K562 (cell line): Measurements from ENCODE around the gene CEP68. TPM values are rescaled to one million over a fixed set of nuclear protein-coding genes. Genes with fewer than 3 reads are reported as not detected.
A peak's percentile ranks its signal among the peaks of the same experiment; 100 is the strongest.

Experiments used
- ARID2 ChIP-seq: fragments of 450-650 bp; IDR thresholded peaks from 2 replicates; pipeline ENCODE4 v1.6.1; 2017; ENCODE audit warnings: antibody characterized with exemption, mild to moderate bottlenecking
- CAMTA2 ChIP-seq: fragments of 250-450 bp; sonication (Bioruptor Pico); conservative IDR thresholded peaks from 2 replicates; pipeline ENCODE4 v1.5.1; 2022
- CHD2 ChIP-seq: IDR thresholded peaks from 2 replicates; pipeline ENCODE4 v1.6.1; 2011; ENCODE audit warnings: low read depth, low read length
- CUX1 ChIP-seq: fragments of 200-800 bp; sonication (Bioruptor generic); IDR thresholded peaks from 2 replicates; pipeline ENCODE4 v1.6.1; 2016; ENCODE audit warnings: missing genetic modification characterization, missing compliant biosample characterization
- DIDO1 ChIP-seq: fragments of 450-650 bp; IDR thresholded peaks from 2 replicates; pipeline ENCODE4 v1.6.1; 2016; ENCODE audit warnings: low read depth, missing biosample characterization, missing genetic modification characterization
- FOXP1 ChIP-seq: sonication (generic); formaldehyde crosslinking; IDR thresholded peaks from 2 replicates; pipeline ENCODE4 v1.8.0; 2022; ENCODE audit warnings: mild to moderate bottlenecking, missing genetic modification reagents
- HOXB6 ChIP-seq: fragments of 250-450 bp; sonication (Bioruptor Pico); IDR thresholded peaks from 2 replicates; pipeline ENCODE4 v1.5.1; 2022; ENCODE audit warnings: mild to moderate bottlenecking, borderline replicate concordance
- KAT7 ChIP-seq: sonication (generic); formaldehyde crosslinking; IDR thresholded peaks from 2 replicates; pipeline ENCODE4 v1.8.0; 2022; ENCODE audit warnings: missing genetic modification reagents, mild to moderate bottlenecking, borderline replicate concordance
- PCBP2 ChIP-seq: fragments of 200-400 bp; formaldehyde crosslinking; IDR thresholded peaks from 2 replicates; pipeline ENCODE4 v1.6.1; 2018; ENCODE audit warnings: low read length, low read depth, mild to moderate bottlenecking, moderate library complexity; ENCODE audit not compliant: poor library complexity, severe bottlenecking
- PTBP1 ChIP-seq: fragments of 200-400 bp; formaldehyde crosslinking; IDR thresholded peaks from 2 replicates; pipeline ENCODE4 v1.6.1; 2017; ENCODE audit warnings: low read depth, low read length
- SAFB2 ChIP-seq: fragments of 200-400 bp; formaldehyde crosslinking; IDR thresholded peaks from 2 replicates; pipeline ENCODE4 v1.6.1; 2018; ENCODE audit warnings: borderline replicate concordance, low read length, low read depth, moderate library complexity; ENCODE audit not compliant: severe bottlenecking
- SIN3A ChIP-seq, 2 experiments: fragments of 150-350 bp in 1 of 2; IDR thresholded peaks; 2 replicates each; pipeline ENCODE4 v1.6.1; 2011 to 2016; ENCODE audit warnings: borderline replicate concordance in 2 of 2, low read depth in 2 of 2, low read length in 2 of 2, mild to moderate bottlenecking in 2 of 2, moderate library complexity in 2 of 2; ENCODE audit not compliant: control insufficient read depth in 1 of 2
- SMARCB1 ChIP-seq: IDR thresholded peaks from 2 replicates; pipeline ENCODE4 v1.6.1; 2011; ENCODE audit warnings: improper control_type of control experiment, low read depth; ENCODE audit not compliant: insufficient read length
- TAF9B ChIP-seq: fragments of 450-650 bp; IDR thresholded peaks from 2 replicates; pipeline ENCODE4 v1.6.1; 2018; ENCODE audit warnings: mild to moderate bottlenecking; ENCODE audit not compliant: partially characterized antibody
- ZNF140 ChIP-seq: fragments of 250-450 bp; sonication (Bioruptor Pico); IDR thresholded peaks from 2 replicates; pipeline ENCODE4 v1.8.0; 2021; ENCODE audit warnings: moderate library complexity, mild to moderate bottlenecking, inconsistent platforms
- ZNF146 ChIP-seq: IDR thresholded peaks from one replicate; pipeline ENCODE4 v1.6.1; 2018; ENCODE audit warnings: missing compliant biosample characterization; ENCODE audit not compliant: unreplicated experiment
- ZNF165 ChIP-seq: fragments of 250-450 bp; sonication (Bioruptor Pico); IDR thresholded peaks from 2 replicates; pipeline ENCODE4 v1.4.0; 2020; ENCODE audit warnings: borderline replicate concordance
- ZNF695 ChIP-seq: fragments of 450-650 bp; formaldehyde crosslinking; IDR thresholded peaks from 2 replicates; pipeline ENCODE4 v1.4.0; 2020; ENCODE audit warnings: mild to moderate bottlenecking, moderate library complexity
- ZNF764 ChIP-seq: fragments of 250-450 bp; sonication (Bioruptor Pico); IDR thresholded peaks from 2 replicates; pipeline ENCODE4 v1.4.0; 2020; ENCODE audit warnings: low read depth, mild to moderate bottlenecking, moderate library complexity
- polyA plus RNA-seq, 8 experiments: library from polyadenylated mRNA; depleted of rRNA in 4 of 8; stranded (reverse) in 5 of 8; unstranded in 3 of 8; fragments of >200 nt; fragmentation: Nextera tagmentation in 2 of 8; fragmentation: Illumina TruSeq in 1 of 8; extraction: Ambion mirVana in 2 of 8; extraction: Trizol in 1 of 8; gene quantifications; 2 replicates each; pipeline versions ENCODE4 v1.2.1 to v1.2.3, GENCODE V29; 2011 to 2014; ENCODE audit warnings: inconsistent platforms in 1 of 8, missing spikeins in 1 of 8
- total RNA-seq, 7 experiments: library from RNA; depleted of rRNA in 6 of 7; stranded (reverse); fragments of >200 nt in 6 of 7; fragmentation: Illumina TruSeq in 2 of 7; extraction: Trizol in 2 of 7; gene quantifications; 2 replicates each; pipeline versions ENCODE4 v1.2.1 to v1.2.3, GENCODE V29; 2011 to 2021; ENCODE audit warnings: low replicate concordance in 1 of 7
- TF ChIP-seq, protein P1 (sequence below): sonication (generic); formaldehyde crosslinking; IDR thresholded peaks from 2 replicates; pipeline ENCODE4 v1.8.0; 2022; ENCODE audit warnings: mild to moderate bottlenecking, missing genetic modification reagents
- TF ChIP-seq, protein P2 (sequence below), 2 experiments: IDR thresholded peaks; 2 replicates each; pipeline ENCODE4 v1.6.1; 2012; ENCODE audit warnings: improper control_type of control experiment in 2 of 2, low read depth in 2 of 2, low read length in 2 of 2, borderline replicate concordance in 1 of 2

CEP68 gene
- total and polyA plus RNA-seq, 9 of the 15 experiments (the other 6 are each of a cell fraction or from before 2014, with no cell fraction given), result 1.4 to 8.5 (median 5.2) TPM

DNA sequence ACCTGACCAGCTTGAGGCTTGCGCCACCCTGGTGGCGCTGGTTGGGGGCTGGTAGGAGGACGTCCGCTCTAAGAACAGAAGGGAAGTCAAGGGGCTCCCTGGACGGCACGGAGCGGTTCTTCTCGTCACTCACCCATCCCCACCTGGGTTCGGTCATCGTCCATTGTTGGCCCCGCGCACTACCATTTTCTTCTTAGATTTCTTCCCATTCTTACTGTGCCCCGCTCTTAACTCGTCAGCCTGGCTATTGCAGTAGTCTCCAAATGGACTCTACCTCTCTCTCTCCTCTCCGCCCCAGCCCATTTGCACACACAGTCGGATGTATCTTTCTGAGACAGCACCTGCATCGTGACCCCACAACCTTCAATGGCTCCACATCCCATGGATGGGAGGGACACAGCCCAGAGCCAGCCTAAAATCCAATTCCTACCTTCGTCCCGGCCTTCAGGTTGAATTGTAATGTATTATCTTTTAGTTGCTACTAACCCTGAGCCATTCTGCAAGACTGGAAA is 74.5 kb downstream of the CEP68 start (continued):
- no peak for TF ChIP-seq ZNF695 (CRISPR knock-in tag)
- TF ChIP-seq KAT7 (CRISPR knock-in tag), result no peak
- TF ChIP-seq ZNF764, result no peak
- TF ChIP-seq CAMTA2 (CRISPR knock-in tag), result no peak
- TF ChIP-seq PTBP1, result no peak
- TF ChIP-seq, protein P1, sequence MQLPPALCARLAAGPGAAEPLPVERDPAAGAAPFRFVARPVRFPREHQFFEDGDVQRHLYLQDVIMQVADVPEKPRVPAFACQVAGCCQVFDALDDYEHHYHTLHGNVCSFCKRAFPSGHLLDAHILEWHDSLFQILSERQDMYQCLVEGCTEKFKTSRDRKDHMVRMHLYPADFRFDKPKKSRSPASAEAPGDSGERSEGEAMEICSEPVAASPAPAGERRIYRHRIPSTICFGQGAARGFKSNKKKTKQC (CRISPR knock-in tag), result no peak
- no peak for TF ChIP-seq SMARCB1
- no peak for TF ChIP-seq CUX1
- no peak for TF ChIP-seq DIDO1 (tag)
- TF ChIP-seq ARID2, result no peak
- no peak for TF ChIP-seq HOXB6 (CRISPR knock-in tag)
- no peak for TF ChIP-seq SAFB2
- no peak for TF ChIP-seq CHD2
- no peak for TF ChIP-seq ZNF140 (CRISPR knock-in tag)
- TF ChIP-seq FOXP1 (CRISPR knock-in tag), result 0 out of 2 replicates have a peak, but pooled peaks have one; percentile 10
- no peak for TF ChIP-seq SIN3A (IDR thresholded peaks at IDR 0.05; ENCODE audit: borderline replicate concordance in 2 of 2, control insufficient read depth in 1 of 2, low read depth in 2 of 2, low read length in 2 of 2)
- peak; percentile 47; the same call in 1 of the 2 replicates for TF ChIP-seq ZNF165 (CRISPR knock-in tag)
- no peak for TF ChIP-seq PCBP2
- TF ChIP-seq ZNF146 (CRISPR knock-in tag), result no peak
- no peak for TF ChIP-seq TAF9B
- TF ChIP-seq, protein P2, sequence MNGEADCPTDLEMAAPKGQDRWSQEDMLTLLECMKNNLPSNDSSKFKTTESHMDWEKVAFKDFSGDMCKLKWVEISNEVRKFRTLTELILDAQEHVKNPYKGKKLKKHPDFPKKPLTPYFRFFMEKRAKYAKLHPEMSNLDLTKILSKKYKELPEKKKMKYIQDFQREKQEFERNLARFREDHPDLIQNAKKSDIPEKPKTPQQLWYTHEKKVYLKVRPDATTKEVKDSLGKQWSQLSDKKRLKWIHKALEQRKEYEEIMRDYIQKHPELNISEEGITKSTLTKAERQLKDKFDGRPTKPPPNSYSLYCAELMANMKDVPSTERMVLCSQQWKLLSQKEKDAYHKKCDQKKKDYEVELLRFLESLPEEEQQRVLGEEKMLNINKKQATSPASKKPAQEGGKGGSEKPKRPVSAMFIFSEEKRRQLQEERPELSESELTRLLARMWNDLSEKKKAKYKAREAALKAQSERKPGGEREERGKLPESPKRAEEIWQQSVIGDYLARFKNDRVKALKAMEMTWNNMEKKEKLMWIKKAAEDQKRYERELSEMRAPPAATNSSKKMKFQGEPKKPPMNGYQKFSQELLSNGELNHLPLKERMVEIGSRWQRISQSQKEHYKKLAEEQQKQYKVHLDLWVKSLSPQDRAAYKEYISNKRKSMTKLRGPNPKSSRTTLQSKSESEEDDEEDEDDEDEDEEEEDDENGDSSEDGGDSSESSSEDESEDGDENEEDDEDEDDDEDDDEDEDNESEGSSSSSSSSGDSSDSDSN (IDR thresholded peaks at IDR 0.05; ENCODE audit: borderline replicate concordance in 1 of 2, low read depth in 2 of 2, low read length in 2 of 2), result no peak
